Measurements from ENCODE around the gene NHS. TPM values are rescaled to one million over a fixed set of nuclear protein-coding genes. Genes with fewer than 3 reads are reported as not detected.

Gene NHS
- total RNA-seq, 1 experiment from 2014 or later: 2.2 TPM

- no peak for TF ChIP-seq CTCF (IDR thresholded peaks at IDR 0.05; ENCODE audit: insufficient read depth in 1 of 2, low read depth in 1 of 2, low read length in 1 of 2, severe bottlenecking in 1 of 2, unreplicated experiment in 1 of 2)
- Mint-ChIP-seq H3K27me3 (ENCODE audit: insufficient read depth, unreplicated experiment) (no peaks in the 10 kb centered on the region), H3K4me1 (ENCODE audit: low read depth, unreplicated experiment) (no peaks in the 10 kb centered on the region), H3K36me3 (ENCODE audit: insufficient read depth, unreplicated experiment) (no peaks in the 10 kb centered on the region), H3K4me3 (ENCODE audit: unreplicated experiment) (no peak overlapping the region), H3K9me3 (ENCODE audit: unreplicated experiment) (no peaks in the 10 kb centered on the region), H3K27ac (ENCODE audit: unreplicated experiment) (no peak overlapping the region)
- H3K9me3 ChIP-seq: no peaks in the 10 kb centered on the region
- H3K36me3 ChIP-seq (ENCODE audit: control insufficient read depth, insufficient read depth, low read length): no peaks in the 10 kb centered on the region
- CTCF ChIA-PET: no interaction called here
- no TSS peak for BruUV-seq (replicated peaks)
- H3K4me1 ChIP-seq: no peaks in the 10 kb centered on the region
- DNase-seq: no peak
- POLR2A ChIA-PET: no interaction called here
- no peak overlapping the region for H3K4me3 ChIP-seq (ENCODE audit: low read depth, low read length)
- H3K27me3 ChIP-seq (replicated peaks; ENCODE audit: control insufficient read depth, insufficient read depth, low read length): no peaks in the 10 kb centered on the region
- intact Hi-C loops (cut with micrococcal nuclease; ENCODE audit: unreplicated experiment): no loop called here
These were observed 346.7 kb downstream of the NHS start for GRCh38 chrX:17721715-17722114.

- no TSS peak for BruUV-seq (replicated peaks)
- Mint-ChIP-seq H3K9me3 (ENCODE audit: unreplicated experiment) (no peaks in the 10 kb centered on the region), H3K4me1 (ENCODE audit: low read depth, unreplicated experiment) (no peaks in the 10 kb centered on the region), H3K27me3 (ENCODE audit: insufficient read depth, unreplicated experiment) (no peaks in the 10 kb centered on the region), H3K36me3 (ENCODE audit: insufficient read depth, unreplicated experiment) (no peaks in the 10 kb centered on the region), H3K4me3 (ENCODE audit: unreplicated experiment) (no peak overlapping the region), H3K27ac (ENCODE audit: unreplicated experiment) (no peak overlapping the region)
- ChIA-PET CTCF (no interaction called here), POLR2A (no interaction called here)
- intact Hi-C loops (cut with micrococcal nuclease; ENCODE audit: unreplicated experiment): no loop called here
- Histone ChIP-seq H3K4me3 (ENCODE audit: low read depth, low read length) (no peak overlapping the region), H3K9me3 (no peaks in the 10 kb centered on the region), H3K36me3 (ENCODE audit: control insufficient read depth, insufficient read depth, low read length) (no peaks in the 10 kb centered on the region), H3K4me1 (no peaks in the 10 kb centered on the region), H3K27me3 (replicated peaks; ENCODE audit: control insufficient read depth, insufficient read depth, low read length) (no peaks in the 10 kb centered on the region)
- no peak for TF ChIP-seq CTCF (IDR thresholded peaks at IDR 0.05; ENCODE audit: insufficient read depth in 1 of 2, low read depth in 1 of 2, low read length in 1 of 2, severe bottlenecking in 1 of 2, unreplicated experiment in 1 of 2)
- no peak for DNase-seq
These were observed 350.2 kb downstream of the NHS start for GRCh38 chrX:17725181-17725580.

GRCh38 chrX:17732138-17732783 is 357.3 kb downstream of the NHS start:
- Mint-ChIP-seq H3K4me1 (ENCODE audit: low read depth, unreplicated experiment) (no peaks in the 10 kb centered on the region), H3K27ac (ENCODE audit: unreplicated experiment) (no peak overlapping the region), H3K36me3 (ENCODE audit: insufficient read depth, unreplicated experiment) (no peaks in the 10 kb centered on the region), H3K9me3 (ENCODE audit: unreplicated experiment) (no peaks in the 10 kb centered on the region), H3K4me3 (ENCODE audit: unreplicated experiment) (no peak overlapping the region), H3K27me3 (ENCODE audit: insufficient read depth, unreplicated experiment) (no peaks in the 10 kb centered on the region)
- TF ChIP-seq CTCF (IDR thresholded peaks at IDR 0.05; ENCODE audit: insufficient read depth in 1 of 2, low read depth in 1 of 2, low read length in 1 of 2, severe bottlenecking in 1 of 2, unreplicated experiment in 1 of 2): no peak
- Histone ChIP-seq H3K36me3 (ENCODE audit: control insufficient read depth, insufficient read depth, low read length) (no peaks in the 10 kb centered on the region), H3K9me3 (no peaks in the 10 kb centered on the region), H3K27me3 (replicated peaks; ENCODE audit: control insufficient read depth, insufficient read depth, low read length) (no peaks in the 10 kb centered on the region), H3K4me3 (ENCODE audit: low read depth, low read length) (no peak overlapping the region), H3K4me1 (no peaks in the 10 kb centered on the region)
- DNase-seq: no peak
- ChIA-PET POLR2A (no interaction called here), CTCF (no interaction called here)
- BruUV-seq (replicated peaks): no TSS peak
- intact Hi-C loops (cut with micrococcal nuclease; ENCODE audit: unreplicated experiment): no loop called here

Data from Caco-2 (cell line).